Measurements from ENCODE around the gene SCTR.

DNA sequence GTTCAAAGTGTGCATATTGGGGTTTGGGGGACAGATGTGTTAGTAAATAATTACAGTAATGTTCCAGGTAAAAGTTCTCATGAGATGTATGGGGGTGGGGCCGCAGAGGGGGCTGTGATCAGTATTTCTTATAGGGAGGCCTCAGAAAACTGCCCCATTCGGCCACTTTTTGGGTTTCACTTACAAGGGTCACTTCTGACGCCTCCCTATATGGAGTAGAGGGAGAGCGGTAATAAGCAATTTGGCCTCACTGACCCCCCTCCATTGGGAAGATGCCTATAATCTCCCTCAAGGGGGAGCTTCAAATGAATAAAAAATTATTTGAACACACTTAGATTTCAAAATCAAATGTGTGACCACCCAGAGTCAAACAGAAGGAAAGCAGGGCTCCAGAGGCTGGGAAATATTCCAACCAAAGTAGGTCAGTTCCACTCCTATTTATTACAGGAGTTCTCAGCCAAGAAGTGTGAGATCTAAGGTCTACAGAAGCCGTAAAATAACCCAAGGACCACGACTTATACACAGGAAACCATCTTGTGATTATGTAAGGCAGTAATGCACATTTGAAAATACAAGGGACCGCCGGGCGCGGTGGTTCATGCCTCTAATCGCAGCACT, 2.7 kb downstream of the SCTR start:
- TF ChIP-seq EP300 (IDR thresholded peaks at IDR 0.05) (no peak), POLR2A (IDR thresholded peaks at IDR 0.05) (no peak), POLR2AphosphoS5 (IDR thresholded peaks at IDR 0.05) (no peak)
- TF ChIP-seq, protein P1, sequence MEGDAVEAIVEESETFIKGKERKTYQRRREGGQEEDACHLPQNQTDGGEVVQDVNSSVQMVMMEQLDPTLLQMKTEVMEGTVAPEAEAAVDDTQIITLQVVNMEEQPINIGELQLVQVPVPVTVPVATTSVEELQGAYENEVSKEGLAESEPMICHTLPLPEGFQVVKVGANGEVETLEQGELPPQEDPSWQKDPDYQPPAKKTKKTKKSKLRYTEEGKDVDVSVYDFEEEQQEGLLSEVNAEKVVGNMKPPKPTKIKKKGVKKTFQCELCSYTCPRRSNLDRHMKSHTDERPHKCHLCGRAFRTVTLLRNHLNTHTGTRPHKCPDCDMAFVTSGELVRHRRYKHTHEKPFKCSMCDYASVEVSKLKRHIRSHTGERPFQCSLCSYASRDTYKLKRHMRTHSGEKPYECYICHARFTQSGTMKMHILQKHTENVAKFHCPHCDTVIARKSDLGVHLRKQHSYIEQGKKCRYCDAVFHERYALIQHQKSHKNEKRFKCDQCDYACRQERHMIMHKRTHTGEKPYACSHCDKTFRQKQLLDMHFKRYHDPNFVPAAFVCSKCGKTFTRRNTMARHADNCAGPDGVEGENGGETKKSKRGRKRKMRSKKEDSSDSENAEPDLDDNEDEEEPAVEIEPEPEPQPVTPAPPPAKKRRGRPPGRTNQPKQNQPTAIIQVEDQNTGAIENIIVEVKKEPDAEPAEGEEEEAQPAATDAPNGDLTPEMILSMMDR (IDR thresholded peaks at IDR 0.05): no peak
